Gastrocnemius medialis (tissue), 4 donors: ENCODE results near the gene TRAF1. TPM values are rescaled to one million over a fixed set of nuclear protein-coding genes. Genes with fewer than 3 reads are reported as not detected.

Source experiments
- ATAC-seq, 2 donors: fragments of 150-250 bp; one replicate each; pipeline ENCODE4 v1.9.1; 2016
- DNase-seq, 2 donors: peaks; one replicate each; pipeline ENCODE4 v3.0.0-alpha.2; 2019
- H3K27ac ChIP-seq, 4 donors: fragments of 200-600 bp; sonication (generic); 1 replicate in 1 of 4; 2 replicates in 3 of 4; pipeline ENCODE4 v1.5.1; 2016 to 2018; ENCODE audit warnings: mild to moderate bottlenecking in 2 of 4, moderate library complexity in 1 of 4
- H3K27me3 ChIP-seq, 3 donors: fragments of 200-600 bp; sonication (generic) in 2 of 3; 1 replicate in 1 of 3; 2 replicates in 2 of 3; pipeline versions ENCODE4 v1.5.1 to v1.6.0; 2016 to 2019; ENCODE audit warnings: mild to moderate bottlenecking in 1 of 3, moderate library complexity in 1 of 3
- H3K36me3 ChIP-seq, 2 donors: fragments of 200-600 bp; sonication (generic) in 1 of 2; one replicate each; pipeline ENCODE4 v1.5.1; 2017 to 2018
- H3K4me1 ChIP-seq, 2 donors: fragments of 200-600 bp; sonication (generic) in 1 of 2; one replicate each; pipeline ENCODE4 v1.5.1; 2016 to 2017; ENCODE audit warnings: mild to moderate bottlenecking in 2 of 2
- H3K4me3 ChIP-seq, 4 donors: fragments of 200-600 bp; sonication (generic) in 3 of 4; 1 replicate in 1 of 4; 2 replicates in 3 of 4; pipeline ENCODE4 v1.5.1; 2016 to 2019; ENCODE audit warnings: mild to moderate bottlenecking in 2 of 4
- H3K9me3 ChIP-seq, 3 donors: fragments of 200-600 bp; sonication (generic) in 2 of 3; 1 replicate in 1 of 3; 2 replicates in 2 of 3; pipeline ENCODE4 v1.5.1; 2016 to 2019
- POLR2A ChIP-seq, 2 donors: fragments of 450-650 bp; IDR thresholded peaks; one replicate each; pipeline ENCODE4 v1.6.1; 2017; ENCODE audit warnings: antibody characterized with exemption in 2 of 2, mild to moderate bottlenecking in 2 of 2, moderate library complexity in 2 of 2
- in situ Hi-C, 4 donors: fragments of 200-750 bp; cut with MboI; loops; one replicate each; pipeline versions ENCODE4 v1.15.0 to v1.8.0; 2017; ENCODE audit warnings: low sequenced_read_pairs in 4 of 4
- intact Hi-C: fragments of 100-400 bp; cut with DNase I; formaldehyde crosslinking; loops from one replicate; pipeline ENCODE4 v1.15.1; 2023; ENCODE audit warnings: low total_unique reads
- total RNA-seq, 4 donors: library from RNA; depleted of rRNA; stranded (reverse); fragments of >200 nt; gene quantifications; one replicate each; pipeline versions ENCODE4 v1.1.0 to v1.2.3, GENCODE V29; 2016
- TF ChIP-seq, protein P1 (sequence below), 5 experiments: fragments of 450-650 bp in 3 of 5; fragments of 200-600 bp in 2 of 5; sonication (generic) in 2 of 5; IDR thresholded peaks in 4 of 5; conservative IDR thresholded peaks in 1 of 5; 1 replicate in 4 of 5; 2 replicates in 1 of 5; pipeline ENCODE4 v1.5.1; 2016 to 2019; ENCODE audit warnings: antibody characterized with exemption in 5 of 5, mild to moderate bottlenecking in 3 of 5, moderate library complexity in 3 of 5

TRAF1 gene
- total RNA-seq, 4 donors from 2014 or later = 0.42 to 1.6 (median 0.77) TPM

DNA sequence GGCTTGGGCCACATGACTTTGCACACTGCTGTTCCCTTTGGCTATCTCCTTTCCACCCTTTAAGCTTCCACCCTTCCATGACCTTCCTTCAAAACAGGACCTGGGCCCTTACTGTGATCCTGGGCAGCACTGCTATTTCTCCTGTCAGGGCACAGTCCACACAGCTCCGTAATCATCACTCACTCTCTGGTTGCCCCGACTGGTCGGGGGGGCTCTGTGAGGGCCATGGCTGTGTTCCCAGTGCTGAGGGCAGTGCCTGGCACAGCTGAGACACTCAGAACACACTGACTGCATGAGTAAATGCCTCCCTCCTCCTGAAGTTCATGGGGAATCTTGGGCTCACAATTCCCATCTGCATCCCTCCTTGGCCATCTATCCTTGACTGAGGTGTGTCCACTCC is 12.2 kb downstream of the TRAF1 start:
- no peaks in the 10 kb centered on the region for H3K27me3 ChIP-seq
- ATAC-seq (no peak), DNase-seq (no peak)
- H3K4me3 ChIP-seq = no peak overlapping the region
- intact Hi-C loops = no loop called here
- no peaks in the 10 kb centered on the region for H3K36me3 ChIP-seq
- no peak overlapping the region for H3K27ac ChIP-seq
- H3K4me1 ChIP-seq = peaks cover 12 to 17% of the 10 kb centered on the region in 2 donors
- H3K9me3 ChIP-seq = no peaks in the 10 kb centered on the region
- in situ Hi-C loops = no loop called here
- TF ChIP-seq, protein P1, sequence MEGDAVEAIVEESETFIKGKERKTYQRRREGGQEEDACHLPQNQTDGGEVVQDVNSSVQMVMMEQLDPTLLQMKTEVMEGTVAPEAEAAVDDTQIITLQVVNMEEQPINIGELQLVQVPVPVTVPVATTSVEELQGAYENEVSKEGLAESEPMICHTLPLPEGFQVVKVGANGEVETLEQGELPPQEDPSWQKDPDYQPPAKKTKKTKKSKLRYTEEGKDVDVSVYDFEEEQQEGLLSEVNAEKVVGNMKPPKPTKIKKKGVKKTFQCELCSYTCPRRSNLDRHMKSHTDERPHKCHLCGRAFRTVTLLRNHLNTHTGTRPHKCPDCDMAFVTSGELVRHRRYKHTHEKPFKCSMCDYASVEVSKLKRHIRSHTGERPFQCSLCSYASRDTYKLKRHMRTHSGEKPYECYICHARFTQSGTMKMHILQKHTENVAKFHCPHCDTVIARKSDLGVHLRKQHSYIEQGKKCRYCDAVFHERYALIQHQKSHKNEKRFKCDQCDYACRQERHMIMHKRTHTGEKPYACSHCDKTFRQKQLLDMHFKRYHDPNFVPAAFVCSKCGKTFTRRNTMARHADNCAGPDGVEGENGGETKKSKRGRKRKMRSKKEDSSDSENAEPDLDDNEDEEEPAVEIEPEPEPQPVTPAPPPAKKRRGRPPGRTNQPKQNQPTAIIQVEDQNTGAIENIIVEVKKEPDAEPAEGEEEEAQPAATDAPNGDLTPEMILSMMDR (IDR thresholded peaks at IDR 0.05 in 4 of 5, conservative IDR thresholded peaks at IDR 0.05 in 1 of 5) = no peak
- no peak for TF ChIP-seq POLR2A (IDR thresholded peaks at IDR 0.05)

DNA sequence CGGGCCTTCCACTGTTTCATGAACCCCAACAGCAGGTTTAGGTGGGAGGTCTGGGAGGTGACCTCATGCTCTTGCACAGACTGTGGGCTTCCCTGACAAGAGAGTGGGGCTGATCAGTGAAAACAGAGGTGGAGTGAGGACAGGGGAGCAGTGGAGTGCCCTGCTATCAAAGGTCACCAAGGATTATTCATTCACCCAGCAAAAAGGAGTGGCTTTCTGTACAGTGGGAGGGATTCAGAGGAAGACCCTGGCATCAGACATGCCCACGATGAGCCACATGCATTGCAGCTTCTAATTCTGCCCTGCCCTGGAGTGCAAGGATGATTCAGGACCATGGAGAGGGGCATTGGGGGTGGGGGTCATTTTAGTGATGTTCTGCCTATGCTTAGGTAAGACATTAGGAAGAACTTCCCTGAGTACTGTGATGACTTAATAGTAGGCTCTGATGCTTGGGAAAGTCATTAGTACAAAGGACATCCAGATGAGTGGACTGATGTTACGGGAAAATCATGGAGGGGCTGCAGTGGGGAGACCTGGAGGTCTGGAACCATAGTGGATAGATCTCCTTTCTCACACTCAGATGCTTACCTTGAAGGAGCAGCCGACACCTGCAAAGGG is 12.8 kb downstream of the TRAF1 start:
- TF ChIP-seq POLR2A (IDR thresholded peaks at IDR 0.05) = no peak
- TF ChIP-seq, protein P1 (IDR thresholded peaks at IDR 0.05 in 4 of 5, conservative IDR thresholded peaks at IDR 0.05 in 1 of 5) = no peak
- Histone ChIP-seq H3K9me3 (no peaks in the 10 kb centered on the region), H3K36me3 (no peaks in the 10 kb centered on the region), H3K4me1 (peaks cover 7 to 11% of the 10 kb centered on the region in 2 donors), H3K27ac (no peak overlapping the region), H3K4me3 (no peak overlapping the region), H3K27me3 (no peaks in the 10 kb centered on the region)
- no peak for ATAC-seq
- intact Hi-C loops (no loop called here), in situ Hi-C loops (no loop called here)
- DNase-seq = no peak

DNA sequence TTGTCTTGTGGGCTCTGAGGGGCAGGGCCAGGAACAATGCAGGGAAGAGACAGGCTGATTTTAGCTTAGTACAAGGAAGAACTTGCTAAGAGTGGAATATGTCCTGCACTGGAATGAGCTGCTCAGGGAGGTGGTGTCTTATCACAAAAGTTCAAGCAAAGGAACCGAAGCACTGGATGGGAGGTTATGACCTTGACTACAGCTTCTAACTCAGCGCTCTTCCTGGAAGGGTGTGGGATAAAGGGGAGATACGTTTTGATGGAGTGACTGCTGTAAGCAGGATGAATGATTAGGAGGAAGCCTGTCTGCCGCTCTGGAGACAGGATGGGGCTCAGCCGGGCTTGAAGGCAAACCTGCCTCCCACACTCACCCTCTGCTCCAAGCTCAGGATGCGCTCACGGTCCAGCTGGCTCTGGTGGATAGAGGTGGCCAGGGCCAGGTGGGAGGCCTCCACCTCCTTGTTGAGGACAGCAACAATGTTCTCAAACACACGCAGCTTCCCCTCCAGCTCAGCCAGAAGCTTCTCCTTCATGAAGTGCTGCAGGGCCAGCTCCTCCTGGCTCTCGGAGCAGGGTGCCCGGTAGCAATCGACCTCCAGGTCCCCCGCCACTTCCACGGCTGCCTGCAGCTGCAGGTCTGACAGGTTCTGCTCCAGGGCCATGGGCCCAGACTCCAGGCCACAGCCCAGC is 13.5 kb downstream of the TRAF1 start:
- Histone ChIP-seq H3K4me3 (no peak overlapping the region), H3K9me3 (no peaks in the 10 kb centered on the region), H3K4me1 (peaks cover 7% of the 10 kb centered on the region in 2 donors), H3K36me3 (no peaks in the 10 kb centered on the region), H3K27ac (no peak overlapping the region), H3K27me3 (no peaks in the 10 kb centered on the region)
- intact Hi-C loops (no loop called here), in situ Hi-C loops (no loop called here)
- TF ChIP-seq, protein P1 (IDR thresholded peaks at IDR 0.05 in 4 of 5, conservative IDR thresholded peaks at IDR 0.05 in 1 of 5) = no peak
- TF ChIP-seq POLR2A (IDR thresholded peaks at IDR 0.05) = no peak
- ATAC-seq (no peak), DNase-seq (no peak)

DNA sequence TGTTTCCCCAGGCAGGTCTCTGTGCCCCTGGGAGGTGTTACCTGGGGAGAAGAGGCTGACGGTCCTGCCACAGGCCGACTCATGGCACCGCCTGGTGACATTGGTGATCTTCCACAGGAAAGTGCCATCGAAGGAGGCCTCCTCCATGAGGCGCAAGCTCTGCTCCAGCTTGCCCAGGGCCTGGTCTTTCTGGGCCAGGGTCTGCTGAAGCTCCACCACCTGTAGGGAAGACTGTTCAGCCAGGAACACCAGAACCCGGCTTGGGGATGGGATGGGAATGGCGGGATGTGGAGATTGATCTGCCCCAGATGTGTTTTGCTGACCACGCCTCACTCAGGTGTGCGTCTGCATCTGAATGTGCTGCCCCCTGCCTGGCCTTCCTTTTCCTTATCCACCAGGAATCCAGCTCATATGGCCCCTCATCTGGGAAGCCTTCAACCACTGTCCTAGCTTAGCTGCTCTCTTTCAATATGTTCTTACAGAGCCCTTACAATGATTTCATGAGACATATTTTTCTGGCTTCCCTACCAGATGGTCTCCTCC is 15.2 kb downstream of the TRAF1 start:
- intact Hi-C loops = no loop called here
- Histone ChIP-seq H3K4me3 (no peak overlapping the region), H3K9me3 (no peaks in the 10 kb centered on the region), H3K27me3 (no peaks in the 10 kb centered on the region), H3K27ac (no peak overlapping the region), H3K4me1 (peaks cover 5 to 6% of the 10 kb centered on the region in 2 donors), H3K36me3 (no peaks in the 10 kb centered on the region)
- TF ChIP-seq, protein P1 (IDR thresholded peaks at IDR 0.05 in 4 of 5, conservative IDR thresholded peaks at IDR 0.05 in 1 of 5) = no peak
- TF ChIP-seq POLR2A (IDR thresholded peaks at IDR 0.05) = no peak
- ATAC-seq = no peak
- no peak for DNase-seq
- in situ Hi-C loops = no loop called here
